LNCaP clone FGC (cell line): ENCODE data around the gene C5orf58.
"Not testable (repeated sequence)": the region's sequence is repeated elsewhere in the genome, so short reads cannot be mapped to it uniquely, and the experiment has no call there.

Experiments
- DNase-seq: peaks from one replicate; pipeline ENCODE4 v3.0.0-alpha.2; 2011; ENCODE audit warnings: low read depth
- H3K4me3 ChIP-seq: 2 replicates; pipeline ENCODE4 v1.5.1; 2011; ENCODE audit warnings: mild to moderate bottlenecking, low read depth, low read length, control low read depth
- CTCF ChIP-seq: IDR thresholded peaks from 2 replicates; pipeline ENCODE4 v1.5.1; 2012; ENCODE audit warnings: mild to moderate bottlenecking; ENCODE audit not compliant: control insufficient read depth, insufficient read depth; ENCODE audit errors: extremely low read depth

Gene C5orf58

GRCh38 chr5:170226661-170227060, 6.1 kb upstream of the C5orf58 start:
- no peak for TF ChIP-seq CTCF
- H3K4me3 ChIP-seq = no peak overlapping the region
- no peak for DNase-seq

- DNase-seq = no peak
- TF ChIP-seq CTCF = no peak
Observed at GRCh38 chr5:170228762-170229435, 3.9 kb upstream of the C5orf58 start.

GRCh38 chr5:170233358-170233892, 640 bp downstream of the C5orf58 start:
- TF ChIP-seq CTCF = no peak
- no peak for DNase-seq
- H3K4me3 ChIP-seq = no peak overlapping the region

More at GRCh38 chr5:170228762-170229435, 3.9 kb upstream of the C5orf58 start:
- no peak overlapping the region for H3K4me3 ChIP-seq

GRCh38 chr5:170235876-170236864, 3.4 kb downstream of the C5orf58 start:
- no peak for TF ChIP-seq CTCF
- H3K4me3 ChIP-seq = no peak overlapping the region
- no peak for DNase-seq

- no peak for TF ChIP-seq CTCF
- no peak for DNase-seq
- H3K4me3 ChIP-seq = no peak overlapping the region
Observed at GRCh38 chr5:170238456-170239196, 5.8 kb downstream of the C5orf58 start.

GRCh38 chr5:170245436-170245835, 12.7 kb downstream of the C5orf58 start:
- not testable (repeated sequence) for H3K4me3 ChIP-seq, DNase-seq
